ENCODE measurements around the gene DHX58. TPM values are rescaled to one million over a fixed set of nuclear protein-coding genes. Genes with fewer than 3 reads are reported as not detected.

Gene DHX58
- polyA plus RNA-seq, 1 of the 3 experiments (the other 2 are of a cell fraction): 1.2 TPM

GRCh38 chr17:42072323-42073187, 40.0 kb downstream of the DHX58 start:
- ChIA-PET POLR2A (no interaction called here), CTCF (interaction anchor here (0.6 to 4.5 kb wide), 17 partner anchors 9 to 113 kb away, joined by 3 to 20 read pairs (median 5); partner anchors contain the start of gene NKIRAS2)
- H3K4me2 ChIP-seq: peak overlapping the region; percentile 52
- H3K27ac ChIP-seq (ENCODE audit: low read depth in 2 of 2, low read length in 1 of 2): no peak overlapping the region
- H3K4me1 ChIP-seq (ENCODE audit: control insufficient read depth in 1 of 2, insufficient read depth in 2 of 2, low read depth in 1 of 2, low read length in 1 of 2): peaks cover 0 to 9% of the 10 kb centered on the region in 2 experiments; a peak in 1 of 4 replicates
- no peak overlapping the region for H3K9ac ChIP-seq
- peak; percentile 83 for DNase-seq
- TF ChIP-seq RAD21 (IDR thresholded peaks at IDR 0.05; ENCODE audit: low read length) (no peak), SIN3A (IDR thresholded peaks at IDR 0.05; ENCODE audit: borderline replicate concordance, low read depth, low read length) (no peak), PBX3 (IDR thresholded peaks at IDR 0.05) (no peak), FOSL2 (IDR thresholded peaks at IDR 0.05; ENCODE audit: borderline replicate concordance, low read depth) (no peak), USF1 (IDR thresholded peaks at IDR 0.05; ENCODE audit: borderline replicate concordance, low read depth) (no peak), GATA2 (CRISPR knock-in tag; IDR thresholded peaks at IDR 0.05) (no peak), IRF3 (IDR thresholded peaks at IDR 0.05; ENCODE audit: low read depth, low read length) (no peak), TCF12 (IDR thresholded peaks at IDR 0.05) (no peak), RFX5 (IDR thresholded peaks at IDR 0.05; ENCODE audit: low read length) (no peak), MEF2A (IDR thresholded peaks at IDR 0.05; ENCODE audit: borderline replicate concordance, low read depth) (no peak), CTCF (IDR thresholded peaks at IDR 0.05) (no peak), MAX (IDR thresholded peaks at IDR 0.05; ENCODE audit: low read depth) (no peak), EP300 (IDR thresholded peaks at IDR 0.05; ENCODE audit: borderline replicate concordance in 1 of 2, low read depth in 1 of 2, low read length in 1 of 2) (no peak)
- peaks cover 6% of the 10 kb centered on the region for H3F3A ChIP-seq (replicated peaks; ENCODE audit: insufficient read depth)
- H4K20me1 ChIP-seq (ENCODE audit: insufficient read depth): no peaks in the 10 kb centered on the region
- no peaks in the 10 kb centered on the region for H3K9me2 ChIP-seq
- H3K27me3 ChIP-seq (ENCODE audit: insufficient read depth): no peaks in the 10 kb centered on the region
- peak overlapping the region; percentile 51; the same call in 1 of the 2 replicates for H2AFZ ChIP-seq (ENCODE audit: low read depth)
- H3K9me3 ChIP-seq: no peaks in the 10 kb centered on the region
- 39% methylated on average over 20 of the region's 67 CpGs for WGBS (ENCODE audit: low lambda C conversion rate)
- no peaks in the 10 kb centered on the region for H3K79me2 ChIP-seq (ENCODE audit: insufficient read depth)
- peak overlapping the region in 1 of 2 experiments; percentile 42; a peak in 2 of 4 replicates for H3K4me3 ChIP-seq (ENCODE audit: low read depth in 2 of 2, low read length in 1 of 2)
- H3K36me3 ChIP-seq (replicated peaks in 1 of 2; ENCODE audit: control insufficient read depth in 1 of 2, insufficient read depth in 2 of 2, low read length in 1 of 2): no peaks in the 10 kb centered on the region

All from SK-N-SH (cell line).